Right lobe of liver (tissue), 6 donors: ENCODE data around the gene SYT1. TPM values are rescaled to one million over a fixed set of nuclear protein-coding genes. Genes with fewer than 3 reads are reported as not detected.
A peak's percentile ranks its signal among the peaks of the same experiment; 100 is the strongest.

Source experiments
- ATAC-seq, 4 donors: fragments of 200-7000 bp; cut with Tn5 transposase; one replicate each; pipeline ENCODE4 v1.9.1; 2020; ENCODE audit warnings: mild to moderate bottlenecking in 4 of 4, moderate library complexity in 4 of 4
- DNase-seq, 3 donors: peaks; one replicate each; pipeline ENCODE4 v3.0.0-alpha.2; 2020
- H3K27ac ChIP-seq, 3 donors: fragments of 200-600 bp; one replicate each; pipeline ENCODE4 v1.8.0; 2022
- H3K27me3 ChIP-seq, 2 donors: fragments of 200-600 bp; one replicate each; pipeline ENCODE4 v1.8.0; 2022
- H3K36me3 ChIP-seq, 4 donors: fragments of 200-600 bp; sonication (generic) in 1 of 4; one replicate each; pipeline versions ENCODE4 v1.5.1 to v1.8.0; 2017 to 2022; ENCODE audit warnings: control low read depth in 1 of 4
- H3K4me1 ChIP-seq, 4 donors: fragments of 200-600 bp; sonication (generic) in 1 of 4; one replicate each; pipeline versions ENCODE4 v1.5.1 to v1.8.0; 2017 to 2022; ENCODE audit warnings: control low read depth in 1 of 4
- H3K4me3 ChIP-seq, 3 donors: fragments of 200-600 bp; one replicate each; pipeline ENCODE4 v1.8.0; 2022
- H3K9me3 ChIP-seq, 4 donors: fragments of 200-600 bp; sonication (generic) in 1 of 4; one replicate each; pipeline versions ENCODE4 v1.5.1 to v1.8.0; 2017 to 2022; ENCODE audit warnings: control low read depth in 1 of 4
- POLR2A ChIP-seq: fragments of 450-650 bp; IDR thresholded peaks from one replicate; pipeline ENCODE4 v1.6.1; 2017; ENCODE audit warnings: antibody characterized with exemption, mild to moderate bottlenecking
- WGBS: methylation state at CpG from one replicate; pipeline ENCODE4 v1.1.6; 2018; ENCODE audit warnings: low coverage, low lambda C conversion rate; ENCODE audit not compliant: insufficient coverage; ENCODE audit errors: missing lambda C conversion rate; 5-methylcytosine and 5-hydroxymethylcytosine counted together
- intact Hi-C, 2 donors: fragments of 100-400 bp; cut with DNase I; formaldehyde crosslinking; loops; one replicate each; pipeline versions ENCODE4 v1.11.2 to v1.14.1; 2022
- total RNA-seq, 6 experiments: library from RNA; depleted of rRNA in 2 of 6; stranded (reverse); fragments of >200 nt in 2 of 6; fragmentation: NEBNext Ultra II Directional in 3 of 6; extraction: Animal tissue kit (Norgen Biotek cat#: 25700) in 3 of 6; gene quantifications; one replicate each; pipeline versions ENCODE4 v1.1.0 to v1.2.4, GENCODE V29; 2016 to 2023
- TF ChIP-seq, protein P1 (sequence below), 4 donors: fragments of 200-600 bp in 3 of 4; fragments of 450-650 bp in 1 of 4; IDR thresholded peaks; one replicate each; pipeline versions ENCODE4 v1.5.1 to v1.8.0; 2016 to 2022; ENCODE audit warnings: antibody characterized with exemption in 4 of 4, mild to moderate bottlenecking in 2 of 4
- donor health status: DM: no; HTN: yes; CAD: no.
- donor health status: DM: no; HTN: no; CAD: no.
- donor health status: DM: no; HTN: no; CAD: no.
- donor health status: DM: no; HTN: yes; CAD: no.
- donor health status: DM: no; HTN: yes; CAD: no.

The SYT1 gene
- total RNA-seq, 6 experiments from 2014 or later: 0.35 to 1.9 (median 0.81) TPM

DNA sequence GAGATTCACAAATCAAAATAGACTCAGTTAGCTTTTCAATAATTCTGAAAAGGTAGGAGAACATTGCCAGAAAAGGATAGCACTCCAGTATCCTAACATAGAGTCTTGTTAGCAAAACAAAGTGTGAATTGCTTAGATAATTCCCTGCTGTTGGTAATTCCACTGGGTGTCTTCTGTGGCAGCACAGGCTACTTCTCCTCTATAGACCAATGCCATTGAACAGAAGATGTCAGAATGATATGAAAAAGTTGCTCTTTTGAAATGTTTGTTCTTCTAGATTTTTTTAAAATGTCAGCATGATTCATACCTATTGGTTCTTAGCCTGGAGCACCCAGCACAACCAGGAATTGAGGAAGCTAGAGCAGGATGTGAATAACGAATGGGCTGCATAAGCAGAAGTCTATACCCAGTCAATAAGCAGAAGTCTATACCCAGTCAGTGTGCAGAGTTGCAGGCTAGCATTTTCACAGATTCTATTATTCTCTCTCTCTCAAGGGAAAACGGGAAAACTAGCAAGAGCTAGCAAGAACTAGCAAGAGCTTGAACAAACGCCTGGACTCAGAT lies 112.8 kb downstream of the SYT1 start:
- intact Hi-C loops: no loop called here
- no peak for TF ChIP-seq POLR2A
- TF ChIP-seq, protein P1, sequence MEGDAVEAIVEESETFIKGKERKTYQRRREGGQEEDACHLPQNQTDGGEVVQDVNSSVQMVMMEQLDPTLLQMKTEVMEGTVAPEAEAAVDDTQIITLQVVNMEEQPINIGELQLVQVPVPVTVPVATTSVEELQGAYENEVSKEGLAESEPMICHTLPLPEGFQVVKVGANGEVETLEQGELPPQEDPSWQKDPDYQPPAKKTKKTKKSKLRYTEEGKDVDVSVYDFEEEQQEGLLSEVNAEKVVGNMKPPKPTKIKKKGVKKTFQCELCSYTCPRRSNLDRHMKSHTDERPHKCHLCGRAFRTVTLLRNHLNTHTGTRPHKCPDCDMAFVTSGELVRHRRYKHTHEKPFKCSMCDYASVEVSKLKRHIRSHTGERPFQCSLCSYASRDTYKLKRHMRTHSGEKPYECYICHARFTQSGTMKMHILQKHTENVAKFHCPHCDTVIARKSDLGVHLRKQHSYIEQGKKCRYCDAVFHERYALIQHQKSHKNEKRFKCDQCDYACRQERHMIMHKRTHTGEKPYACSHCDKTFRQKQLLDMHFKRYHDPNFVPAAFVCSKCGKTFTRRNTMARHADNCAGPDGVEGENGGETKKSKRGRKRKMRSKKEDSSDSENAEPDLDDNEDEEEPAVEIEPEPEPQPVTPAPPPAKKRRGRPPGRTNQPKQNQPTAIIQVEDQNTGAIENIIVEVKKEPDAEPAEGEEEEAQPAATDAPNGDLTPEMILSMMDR (IDR thresholded peaks at IDR 0.05): no peak
- DNase-seq (no peak), ATAC-seq (peak in 2 of 4 donors; percentile 40 to 61)
- Histone ChIP-seq H3K27me3 (no peaks in the 10 kb centered on the region), H3K9me3 (no peaks in the 10 kb centered on the region), H3K36me3 (no peaks in the 10 kb centered on the region), H3K4me1 (no peaks in the 10 kb centered on the region), H3K4me3 (no peak overlapping the region), H3K27ac (no peak overlapping the region)
- 14% methylated on average over 3 of the region's 3 CpGs for WGBS

DNA sequence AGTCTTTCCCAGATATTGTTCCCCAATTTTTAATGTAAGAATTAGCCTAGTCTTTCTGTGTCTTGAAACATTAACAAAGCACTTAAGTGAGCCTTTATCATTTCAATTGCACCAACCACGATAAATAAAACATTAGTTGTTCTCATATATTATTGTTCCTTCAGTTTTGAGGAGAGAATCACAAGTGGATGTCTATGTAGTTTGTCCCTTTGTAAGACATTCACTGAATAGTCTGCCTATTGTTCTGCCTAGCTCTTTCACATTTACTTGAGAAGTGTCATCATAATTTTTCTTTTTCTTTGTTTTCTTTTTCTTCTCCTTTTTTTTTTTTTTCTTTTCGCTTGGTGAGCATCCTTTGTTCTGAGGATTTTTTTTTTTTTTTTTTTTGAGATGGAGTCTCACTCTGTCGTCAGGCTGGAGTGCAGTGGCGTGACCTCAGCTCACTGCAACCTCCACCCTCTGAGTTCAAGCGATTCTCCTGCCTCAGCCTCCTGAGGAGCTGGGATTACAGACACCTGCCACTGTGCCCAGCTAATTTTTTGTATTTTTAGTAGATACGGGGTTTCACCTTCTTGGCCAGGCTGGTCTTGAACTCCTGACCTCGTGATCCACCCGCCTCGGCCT lies 129.7 kb downstream of the SYT1 start:
- Histone ChIP-seq H3K27ac (no peak overlapping the region), H3K27me3 (no peaks in the 10 kb centered on the region), H3K4me1 (no peaks in the 10 kb centered on the region), H3K36me3 (no peaks in the 10 kb centered on the region), H3K4me3 (no peak overlapping the region), H3K9me3 (no peaks in the 10 kb centered on the region)
- DNase-seq: no peak
- TF ChIP-seq, protein P1 (IDR thresholded peaks at IDR 0.05): no peak
- no peak for TF ChIP-seq POLR2A
- intact Hi-C loops: no loop called here
- WGBS: 49% methylated on average over 5 of the region's 9 CpGs
- ATAC-seq: no peak

DNA sequence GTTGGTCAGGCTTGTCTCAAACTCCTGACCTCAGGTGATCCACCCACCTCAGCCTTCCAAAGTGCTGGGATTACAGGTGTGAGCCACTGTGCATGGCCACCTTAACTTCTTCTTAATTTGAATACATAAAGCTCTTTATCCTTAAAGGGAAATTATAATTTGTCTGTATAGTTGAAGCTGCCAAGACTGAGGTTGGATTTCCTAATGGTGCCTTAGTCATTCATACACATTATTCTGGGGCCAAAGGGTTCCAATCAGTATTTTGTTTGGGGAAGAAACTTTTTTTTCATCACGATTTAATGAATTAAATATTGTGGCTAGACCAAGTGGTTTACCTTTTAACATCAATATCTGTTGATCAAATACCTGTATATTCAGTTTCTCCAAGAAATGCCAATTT lies 135.9 kb downstream of the SYT1 start:
- ATAC-seq: no peak

DNA sequence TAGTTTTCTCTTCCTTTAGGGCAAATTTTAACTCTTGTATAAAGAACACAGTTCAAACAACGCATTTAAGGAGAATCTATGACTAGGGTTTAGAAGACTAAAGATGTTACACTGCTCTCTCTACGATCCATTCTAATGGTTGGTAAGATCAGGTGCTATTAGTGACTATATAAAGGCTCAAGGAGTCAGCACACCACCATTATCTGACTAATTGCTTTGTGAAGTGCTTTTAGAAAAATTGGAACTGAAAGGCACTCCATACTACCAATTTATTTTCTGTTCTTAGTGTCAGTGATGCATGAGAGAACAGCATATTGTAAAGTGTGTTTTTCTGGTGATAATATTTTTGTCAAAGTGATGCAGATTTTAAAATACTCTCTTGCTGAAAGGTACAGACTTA lies 136.8 kb downstream of the SYT1 start:
- intact Hi-C loops: no loop called here

More for the DNA sequence above, 135.9 kb downstream of the SYT1 start:
- Histone ChIP-seq H3K27ac (no peak overlapping the region), H3K4me1 (no peaks in the 10 kb centered on the region), H3K4me3 (no peak overlapping the region), H3K27me3 (no peaks in the 10 kb centered on the region), H3K36me3 (no peaks in the 10 kb centered on the region), H3K9me3 (no peaks in the 10 kb centered on the region)
- no peak for DNase-seq
- 22% methylated on average over 1 of the region's 1 CpG for WGBS
- intact Hi-C loops: no loop called here
- no peak for TF ChIP-seq POLR2A
- TF ChIP-seq, protein P1 (IDR thresholded peaks at IDR 0.05): no peak

More for the DNA sequence above, 136.8 kb downstream of the SYT1 start:
- H3K27ac ChIP-seq: no peak overlapping the region
- no peaks in the 10 kb centered on the region for H3K4me1 ChIP-seq
- H3K27me3 ChIP-seq: no peaks in the 10 kb centered on the region
- no peak for DNase-seq
- H3K4me3 ChIP-seq: no peak overlapping the region
- no peaks in the 10 kb centered on the region for H3K9me3 ChIP-seq
- H3K36me3 ChIP-seq: no peaks in the 10 kb centered on the region
- 32% methylated on average over 2 of the region's 2 CpGs for whole genome bisulfite sequencing
- no peak for ATAC-seq
- TF ChIP-seq, protein P1 (IDR thresholded peaks at IDR 0.05): no peak
- TF ChIP-seq POLR2A: no peak
